Glomerular visceral epithelial cell (primary cell): ENCODE results near the gene EDAR.

Source experiments
- DNase-seq: peaks from one replicate; pipeline ENCODE4 v3.0.0-alpha.2; 2016; ENCODE audit errors: extremely low spot score

The EDAR gene

GRCh38 chr2:108988796-108989713, at the start of gene EDAR:
Gene EDAR, minus strand, starts transcription at chr2:108989220. Its CDS starts 58,206 bp downstream, at chr2:108931014.
- DNase-seq, result peak; percentile 62

GRCh38 chr2:109033171-109033570, 44.2 kb upstream of the EDAR start:
- DNase-seq, result no peak

GRCh38 chr2:109032229-109032820, 43.3 kb upstream of the EDAR start:
- DNase-seq, result no peak

DNA sequence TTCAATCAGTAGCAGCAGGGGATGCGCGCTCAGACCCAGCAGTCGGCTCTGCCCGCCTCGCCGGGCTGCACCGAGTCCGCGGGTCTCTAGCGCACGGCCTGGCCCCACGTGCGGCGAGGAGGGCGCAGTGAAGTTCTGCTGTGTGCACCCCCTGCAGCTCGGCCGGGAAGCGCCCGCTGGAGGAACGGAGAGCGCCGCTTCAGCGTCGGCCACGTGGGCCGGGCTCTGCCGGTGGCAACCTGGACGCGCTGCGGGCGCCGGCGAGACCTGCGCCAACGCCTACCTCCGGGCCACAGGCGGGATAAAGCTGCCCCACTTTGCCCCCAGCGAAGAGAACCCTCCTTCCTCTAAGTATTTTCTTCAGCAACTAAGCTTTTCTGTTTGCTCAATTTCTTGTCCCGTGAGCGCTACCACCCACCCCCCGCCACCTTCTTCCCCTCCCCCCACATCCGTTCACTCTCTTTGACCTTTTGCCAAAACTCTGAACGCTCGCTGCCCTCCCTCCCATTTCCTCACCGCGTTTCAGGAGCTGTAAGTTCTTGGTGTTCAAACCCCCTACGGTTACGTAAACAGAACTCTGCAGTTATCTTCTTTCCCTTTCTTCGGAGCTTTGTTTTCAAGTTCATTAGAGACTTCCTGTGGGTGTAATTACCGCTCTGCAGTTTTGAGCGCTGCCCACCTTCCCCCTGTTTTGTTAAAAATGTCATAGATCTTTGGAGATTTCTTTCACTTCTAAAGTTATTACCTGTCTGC, 42.6 kb upstream of the EDAR start:
- no peak for DNase-seq

DNA sequence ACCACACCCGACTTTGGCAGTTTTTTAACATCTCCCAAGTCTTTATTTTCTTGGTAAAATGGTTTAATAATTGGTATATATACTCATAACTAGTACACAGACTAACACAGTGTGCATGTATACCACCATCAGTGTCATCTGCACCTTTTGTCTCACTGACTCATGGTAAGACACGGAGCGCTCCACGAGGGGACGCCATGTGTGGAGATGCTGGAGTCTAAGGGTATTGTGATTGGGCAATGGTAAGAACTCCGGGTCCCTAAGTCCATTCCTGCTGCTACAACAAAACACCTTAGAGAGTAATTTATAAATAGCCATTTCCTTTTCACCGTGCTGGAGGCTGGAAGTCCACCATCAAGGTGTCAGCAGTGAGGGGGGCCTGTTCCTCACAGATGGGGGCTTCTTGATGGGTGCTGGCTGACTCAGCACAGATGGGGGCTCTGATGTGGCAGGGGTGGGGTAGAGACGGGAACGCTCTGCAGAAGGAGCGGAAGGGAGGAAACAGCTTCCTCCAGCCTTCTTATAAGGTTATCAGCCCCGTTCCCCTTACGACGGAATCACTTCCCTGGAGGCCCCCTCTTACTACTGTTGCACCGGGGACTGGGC, 42.0 kb upstream of the EDAR start:
- no peak for DNase-seq

DNA sequence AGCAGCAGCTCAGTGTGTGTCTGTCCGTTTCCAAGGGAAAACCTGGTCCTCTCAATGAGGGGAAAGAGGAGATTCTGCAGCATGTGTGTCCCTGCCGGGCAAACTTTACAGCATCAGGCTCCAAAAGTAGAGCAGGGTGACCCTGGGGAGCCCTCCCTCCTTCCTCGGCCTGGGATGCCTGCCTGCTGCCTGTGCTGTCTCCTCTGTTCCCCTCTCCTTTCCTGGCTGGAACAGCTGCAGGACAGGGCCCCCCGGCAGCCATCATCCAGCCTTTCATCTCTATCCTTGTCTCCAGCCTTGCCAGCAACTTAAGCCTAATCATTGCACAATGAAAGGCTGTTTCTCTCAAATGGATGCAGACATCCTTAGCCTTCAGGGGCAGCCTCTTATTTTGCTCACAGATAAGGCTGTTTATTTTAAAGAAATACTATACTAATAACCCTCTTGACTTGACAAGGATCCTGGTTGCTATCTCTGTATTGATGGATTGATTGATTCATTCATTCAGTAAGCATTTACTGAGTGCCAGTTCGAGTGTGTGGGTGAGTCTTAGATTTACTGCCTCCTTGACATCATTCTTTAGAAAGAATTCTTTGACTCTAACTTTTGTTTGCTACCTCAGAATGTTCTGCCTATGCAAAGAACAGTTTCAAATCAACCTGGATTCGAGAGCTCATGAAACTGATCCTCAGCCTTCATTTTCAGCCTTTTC, 40.6 kb upstream of the EDAR start:
- DNase-seq, result no peak

- no peak for DNase-seq
Measured at GRCh38 chr2:109028738-109029489, 39.9 kb upstream of the EDAR start.

DNA sequence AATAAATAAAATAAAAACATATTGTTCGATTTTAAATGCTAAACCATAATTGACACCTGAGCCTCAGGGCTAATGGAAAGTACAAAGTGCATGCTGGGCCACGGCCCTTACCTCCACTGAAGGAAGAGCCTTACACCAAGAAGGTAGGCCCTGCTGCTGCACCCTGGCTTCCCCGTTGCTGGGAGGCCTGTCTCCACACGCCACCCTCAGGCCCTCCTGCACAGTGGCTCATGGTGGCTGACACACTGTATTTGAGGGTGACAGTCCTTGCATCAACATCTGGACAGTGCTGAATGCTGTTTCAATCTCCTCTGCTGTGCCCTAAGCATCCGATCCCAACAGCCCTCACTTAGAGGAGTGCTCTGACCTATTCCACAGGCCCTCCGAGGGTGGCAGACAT, 39.3 kb upstream of the EDAR start:
- DNase-seq, result no peak

DNA sequence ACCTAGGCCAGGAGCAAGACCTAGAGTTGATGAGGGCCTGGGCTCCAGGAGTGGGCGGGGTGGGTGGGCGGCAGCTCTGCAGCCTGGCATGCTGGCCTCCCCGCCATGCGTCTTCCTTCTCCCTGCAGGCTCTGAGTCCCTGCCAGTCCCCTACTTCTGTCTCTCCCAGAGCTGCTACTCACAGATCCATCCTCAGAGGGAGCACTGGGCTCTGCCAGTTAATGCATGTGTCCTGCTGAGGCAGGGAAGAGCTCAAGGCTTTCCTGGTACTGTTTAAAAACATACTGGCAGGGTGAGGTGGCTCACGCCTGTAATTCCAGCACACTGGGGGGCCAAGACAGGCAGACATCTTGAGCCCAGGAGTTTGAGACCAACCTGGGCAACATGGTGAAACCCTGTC, 38.7 kb upstream of the EDAR start:
- DNase-seq, result no peak

DNA sequence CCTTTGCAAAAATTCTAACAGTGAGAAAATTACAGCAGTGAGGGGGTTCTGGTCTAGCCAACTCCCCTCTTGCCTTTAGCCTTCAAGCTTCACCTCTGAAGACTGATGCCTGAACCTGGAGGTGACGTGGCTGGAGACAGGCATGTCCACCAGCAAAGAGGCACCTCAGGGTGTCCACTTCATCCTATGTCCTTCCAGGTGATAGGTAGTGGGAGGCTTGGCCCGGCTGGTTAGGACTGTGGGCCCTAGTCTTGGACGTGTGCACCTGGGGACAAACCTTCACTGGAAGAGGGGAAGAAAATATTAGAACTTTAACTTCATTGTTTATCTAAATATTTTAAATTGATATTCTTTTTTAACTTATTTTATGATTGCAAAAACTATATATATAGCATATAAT, 35.5 kb upstream of the EDAR start:
- no peak for DNase-seq

GRCh38 chr2:109021895-109022300, 32.9 kb upstream of the EDAR start:
- DNase-seq, result no peak

- DNase-seq, result no peak
Measured at GRCh38 chr2:109020217-109020637, 31.2 kb upstream of the EDAR start.

- DNase-seq, result no peak
Measured at GRCh38 chr2:109018452-109018851, 29.4 kb upstream of the EDAR start.

DNA sequence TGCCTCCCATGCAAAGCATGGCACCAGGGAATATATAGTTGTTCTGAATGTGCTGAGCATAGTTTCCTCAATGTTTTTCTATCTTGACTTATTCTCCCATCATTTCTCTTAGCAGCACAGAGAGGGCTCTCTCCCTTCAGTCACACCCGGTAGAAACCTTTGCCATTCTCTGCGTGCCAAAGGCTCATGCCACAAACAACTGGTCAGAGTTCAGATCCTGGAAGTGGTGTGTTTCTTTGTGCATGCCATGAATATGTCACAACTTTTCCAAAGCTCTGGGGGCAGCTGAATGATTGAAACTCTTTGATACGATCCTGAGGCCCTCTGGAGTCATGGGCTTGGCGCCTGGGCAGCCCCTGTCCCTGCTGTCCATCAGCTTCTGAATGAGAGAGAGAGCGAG, 28.0 kb upstream of the EDAR start:
- no peak for DNase-seq

GRCh38 chr2:109016376-109016775, 27.4 kb upstream of the EDAR start:
- no peak for DNase-seq

GRCh38 chr2:109014476-109014875, 25.5 kb upstream of the EDAR start:
- DNase-seq, result no peak

DNA sequence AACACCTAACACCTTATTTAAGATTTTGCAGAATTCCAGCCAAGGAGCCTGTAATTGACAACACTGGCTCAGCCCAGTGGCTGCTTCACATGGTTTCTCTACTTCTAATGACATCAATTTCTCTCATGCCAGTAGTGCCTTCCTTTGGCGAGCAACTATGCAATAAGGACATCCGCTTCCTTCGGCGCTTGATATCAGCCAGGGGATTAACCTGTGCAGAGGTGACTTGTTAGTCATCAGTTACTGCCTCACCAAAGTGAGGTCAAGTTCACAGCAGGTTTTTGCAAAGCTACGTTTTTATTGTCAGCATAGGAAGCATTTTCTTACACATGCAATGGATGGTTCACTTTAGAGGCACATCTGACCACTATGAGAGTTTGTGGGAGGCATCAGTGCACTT, 24.0 kb upstream of the EDAR start:
- DNase-seq, result no peak

GRCh38 chr2:109009920-109010610, 21.0 kb upstream of the EDAR start:
- no peak for DNase-seq

DNA sequence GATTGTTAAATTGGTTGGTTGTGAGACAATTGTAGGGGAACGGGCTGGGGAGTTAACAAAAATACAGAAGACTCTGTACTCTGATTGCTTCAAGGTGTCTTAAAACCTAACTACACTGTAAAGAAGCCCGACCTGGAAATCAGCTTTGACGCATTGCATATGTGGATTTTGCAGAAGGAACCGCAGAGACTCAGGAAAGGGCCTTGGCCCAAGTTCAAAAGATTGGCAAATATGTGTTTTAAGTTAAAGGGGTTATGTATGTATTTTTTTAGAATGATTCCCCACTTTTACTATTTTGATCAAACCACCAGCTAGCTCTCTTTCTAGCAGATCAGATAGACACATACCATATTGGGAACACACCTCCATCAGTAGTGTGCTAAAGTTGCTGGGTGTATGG, 18.0 kb upstream of the EDAR start:
- no peak for DNase-seq

GRCh38 chr2:109005686-109006204, 16.7 kb upstream of the EDAR start:
- no peak for DNase-seq
